NCI-H146 (cell line): ENCODE data around the gene LCE1C.

Experiments
- DNase-seq: peaks from one replicate; lab custom pipeline; 2025; lab: John Stamatoyannopoulos, UW

The LCE1C gene, protein sequence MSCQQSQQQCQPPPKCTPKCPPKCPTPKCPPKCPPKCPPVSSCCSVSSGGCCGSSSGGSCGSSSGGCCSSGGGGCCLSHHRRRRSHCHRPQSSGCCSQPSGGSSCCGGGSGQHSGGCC

GRCh38 chr1:152806576-152806975, at the start of gene LCE1C:
Gene LCE1C, minus strand, starts transcription at chr1:152806651. Its CDS starts 1,173 bp downstream, at chr1:152805478.
- DNase-seq, result no peak

DNA sequence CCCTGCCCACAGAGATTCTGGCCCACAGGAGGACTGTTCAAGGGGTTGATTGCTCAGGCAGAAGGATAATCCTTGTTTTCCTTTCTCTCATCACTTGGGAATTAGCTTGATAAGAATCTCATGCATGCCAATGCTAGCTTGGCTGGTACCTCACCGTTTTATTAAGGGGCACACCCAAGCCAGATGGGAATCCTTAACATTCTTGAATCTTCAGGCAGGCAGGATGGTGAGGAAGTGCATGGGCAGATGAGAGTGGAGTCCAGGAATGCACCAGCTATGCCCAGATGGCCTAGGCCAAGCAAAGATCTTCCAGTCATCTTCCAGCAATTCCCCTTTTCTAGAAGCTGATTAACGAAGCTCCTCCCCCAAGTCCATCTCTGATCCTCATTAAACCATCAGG, 49.2 kb upstream of the LCE1C start:
- no peak for DNase-seq

GRCh38 chr1:152842556-152842955, 36.1 kb upstream of the LCE1C start, which contains the start of gene LCE6A:
Gene LCE6A, plus strand, starts transcription at chr1:152842856. Its CDS starts 665 bp downstream, at chr1:152843521.
- no peak for DNase-seq

- DNase-seq, result no peak
These were observed 30.4 kb upstream of the LCE1C start for GRCh38 chr1:152836870-152837269.

- no peak for DNase-seq
These were observed 20.7 kb upstream of the LCE1C start, which contains the start of gene LCE1A for GRCh38 chr1:152827173-152827572. Gene LCE1A, plus strand, starts transcription at chr1:152827473. Its CDS starts 0 bp downstream, at chr1:152827473.

- DNase-seq, result no peak
These were observed 18.5 kb upstream of the LCE1C start for GRCh38 chr1:152824964-152825363.

DNA sequence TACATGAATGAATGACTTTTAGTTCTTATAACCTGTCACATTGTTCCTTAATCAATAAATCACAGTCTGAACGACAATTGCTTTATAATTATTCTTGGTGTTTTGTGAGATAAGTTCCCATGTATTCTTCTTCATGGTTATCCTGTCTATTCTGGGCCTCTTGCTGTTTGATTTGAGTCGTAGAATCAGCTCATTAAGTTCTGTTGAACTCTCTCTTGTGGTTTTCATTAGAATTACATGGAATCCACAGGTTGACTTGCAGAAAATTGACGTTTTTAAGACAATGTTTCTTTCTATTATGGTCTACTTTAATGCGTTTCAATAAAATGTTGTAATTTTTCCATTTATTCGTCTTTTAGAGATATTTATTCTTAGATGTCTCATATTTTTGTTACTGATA, 16.8 kb upstream of the LCE1C start:
- no peak for DNase-seq

DNA sequence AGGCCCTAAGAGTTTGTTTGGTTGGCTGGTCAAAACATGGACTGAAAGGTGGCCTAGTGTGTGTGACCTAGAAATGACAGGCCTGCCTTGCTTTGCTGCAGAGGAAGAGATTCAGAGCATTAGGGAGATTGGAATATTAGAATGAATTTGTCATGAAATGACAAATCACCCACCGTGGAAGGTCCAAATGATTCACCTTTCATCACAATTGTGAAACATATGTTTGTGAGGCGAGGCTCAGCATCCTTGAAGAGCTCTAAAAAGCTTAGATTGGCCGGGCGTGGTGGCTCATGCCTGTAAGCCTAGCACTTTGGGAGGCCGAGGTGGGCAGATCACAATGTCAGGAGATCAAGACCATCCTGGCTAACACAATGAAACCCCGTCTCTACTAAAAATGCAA, 10.9 kb upstream of the LCE1C start:
- no peak for DNase-seq

DNA sequence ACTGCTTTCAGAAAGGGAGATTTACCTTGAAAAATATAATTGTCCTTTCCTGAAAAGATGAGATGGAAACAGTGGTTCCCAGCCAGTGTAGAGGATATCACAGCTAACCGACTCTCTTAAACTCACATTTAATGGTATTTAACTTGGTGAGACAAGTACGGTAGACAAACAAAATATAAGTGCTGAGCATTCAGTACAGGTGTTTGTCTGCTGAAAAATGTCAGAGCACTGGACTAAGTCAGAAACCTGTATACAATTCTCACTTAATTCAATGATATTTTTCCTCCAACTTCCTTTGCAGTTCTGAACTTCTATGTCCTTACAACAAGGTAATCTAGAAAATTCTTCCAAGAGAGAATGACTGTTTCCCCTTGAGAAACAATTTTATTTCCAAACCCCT, 5.2 kb upstream of the LCE1C start, which contains the start of gene LCE1B:
LCE1B (plus strand) TSS at position 301 of the 400 bp plus-strand sequence. CDS start 476 bp downstream, outside the sequence.
- DNase-seq, result no peak

GRCh38 chr1:152811050-152811449, 4.6 kb upstream of the LCE1C start:
- DNase-seq, result no peak

GRCh38 chr1:152801333-152801732, 5.1 kb downstream of the LCE1C start:
- DNase-seq, result no peak

- no peak for DNase-seq
These were observed 10.0 kb downstream of the LCE1C start, which contains the start of gene LCE1D for GRCh38 chr1:152796421-152796820. Gene LCE1D, plus strand, starts transcription at chr1:152796721. Its CDS starts 1,074 bp downstream, at chr1:152797795.

DNA sequence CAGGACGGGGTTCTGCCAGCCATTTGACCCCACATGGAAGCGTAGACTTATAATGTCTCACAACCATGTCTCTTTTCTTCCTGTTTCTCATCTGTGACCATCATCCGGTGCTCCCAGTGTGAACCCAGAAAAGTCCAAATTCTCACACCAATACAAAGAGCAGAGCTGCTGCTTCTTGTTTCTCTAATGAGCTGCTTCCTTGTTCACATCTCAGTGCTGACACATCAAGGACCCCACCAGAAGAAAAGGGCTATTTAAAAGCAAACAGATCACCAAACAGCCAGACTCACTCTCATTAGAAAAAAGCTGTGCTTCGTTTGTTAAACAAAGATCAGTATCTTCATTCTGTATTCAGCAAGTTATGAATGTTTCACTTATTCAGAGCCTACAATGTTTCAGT, 10.8 kb downstream of the LCE1C start:
- DNase-seq, result no peak

DNA sequence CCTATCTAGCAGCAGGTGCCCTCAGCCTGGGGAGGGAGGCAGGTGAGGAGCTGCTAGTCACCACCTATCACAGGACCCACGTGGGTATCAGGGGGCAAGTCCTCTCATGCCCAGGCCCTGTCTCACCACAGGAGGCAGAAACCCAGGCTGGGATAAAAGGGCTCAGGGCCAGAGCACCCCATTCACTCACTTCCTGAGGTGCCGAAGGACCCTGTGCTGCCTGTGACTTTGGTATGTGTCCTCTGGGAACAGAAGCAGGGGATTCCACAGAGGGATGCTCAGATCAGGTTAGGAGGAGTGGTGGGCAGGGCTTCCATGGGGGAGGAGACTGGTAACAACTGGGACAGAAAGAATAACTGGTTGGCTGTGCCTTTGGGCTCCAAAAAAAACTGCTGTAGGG, 20.4 kb downstream of the LCE1C start, which contains the start of gene LCE1E:
LCE1E (plus strand) TSS at position 181 of the 400 bp plus-strand sequence. CDS start 1,043 bp downstream, outside the sequence.
- peak; percentile 17 for DNase-seq

DNA sequence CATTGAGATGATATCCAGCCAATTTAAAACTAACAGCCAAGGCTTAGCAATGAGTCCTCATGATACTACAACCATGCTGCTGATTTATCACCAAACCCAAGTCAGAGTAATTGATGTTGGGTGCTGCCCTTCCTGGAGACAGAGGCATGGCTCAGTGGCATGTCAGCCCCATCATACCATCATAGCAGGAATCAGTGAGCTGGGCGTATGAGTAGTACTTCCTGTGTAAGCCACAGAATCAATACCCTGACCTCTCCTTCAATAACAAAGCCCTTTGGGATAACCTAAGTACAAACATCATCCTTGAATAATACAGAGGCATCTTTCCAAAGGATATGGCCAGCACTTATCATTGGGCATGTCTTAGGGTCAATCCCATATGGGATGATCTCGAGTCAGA, 23.4 kb downstream of the LCE1C start:
- DNase-seq, result no peak

- DNase-seq, result peak; percentile 21
These were observed 28.8 kb downstream of the LCE1C start for GRCh38 chr1:152777510-152778137.

DNA sequence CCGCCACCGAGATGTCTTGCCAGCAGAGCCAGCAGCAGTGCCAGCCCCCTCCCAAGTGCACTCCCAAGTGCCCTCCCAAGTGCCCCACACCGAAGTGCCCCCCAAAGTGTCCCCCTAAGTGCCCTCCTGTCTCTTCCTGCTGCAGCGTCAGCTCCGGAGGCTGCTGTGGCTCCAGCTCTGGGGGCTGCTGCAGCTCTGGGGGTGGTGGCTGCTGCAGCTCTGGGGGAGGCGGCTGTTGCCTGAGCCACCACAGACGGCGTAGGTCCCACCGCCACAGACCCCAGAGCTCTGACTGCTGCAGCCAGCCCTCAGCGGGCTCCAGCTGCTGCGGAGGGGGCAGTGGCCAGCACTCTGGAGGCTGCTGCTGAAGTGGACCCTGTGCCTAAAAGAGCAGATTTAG, 30.1 kb downstream of the LCE1C start:
- DNase-seq, result no peak

- DNase-seq, result no peak
These were observed 31.6 kb downstream of the LCE1C start, which contains the start of gene LCE1F for GRCh38 chr1:152774875-152775274. Gene LCE1F, plus strand, starts transcription at chr1:152775140. Its CDS starts 1,232 bp downstream, at chr1:152776372.

GRCh38 chr1:152770411-152770810, 36.0 kb downstream of the LCE1C start:
- no peak for DNase-seq

GRCh38 chr1:152768847-152769533, 37.5 kb downstream of the LCE1C start:
- DNase-seq, result no peak

GRCh38 chr1:152761609-152762213, 44.7 kb downstream of the LCE1C start:
- no peak for DNase-seq

GRCh38 chr1:152760551-152761190, 45.8 kb downstream of the LCE1C start:
- DNase-seq, result no peak
